Astrocyte of the spinal cord (primary cell): ENCODE results near the gene ZRANB1.

Source experiments
- DNase-seq: peaks from one replicate; pipeline ENCODE4 v3.0.0; 2011; ENCODE audit warnings: low read depth, low spot score
- H3K4me3 ChIP-seq: 2 replicates; pipeline ENCODE4 v1.5.1; 2011; ENCODE audit warnings: low read depth, mild to moderate bottlenecking, low read length, moderate library complexity
- CTCF ChIP-seq: IDR thresholded peaks from 2 replicates; pipeline ENCODE4 v1.5.1; 2012; ENCODE audit warnings: low read depth, mild to moderate bottlenecking, low read length, inconsistent platforms
- in situ Hi-C: cut with HindIII; loops from 2 replicates; pipeline ENCODE4 v1.10.0; 2017; ENCODE audit warnings: low sequenced_read_pairs

Gene ZRANB1

GRCh38 chr10:125037145-125037877 lies 95.4 kb downstream of the ZRANB1 start:
- DNase-seq: peak; percentile 82
- in situ Hi-C loops: no loop called here
- TF ChIP-seq CTCF: no peak
- no peak overlapping the region for H3K4me3 ChIP-seq
